IMR-90 (cell line): Measurements from ENCODE around the gene CD6. TPM values are rescaled to one million over a fixed set of nuclear protein-coding genes. Genes with fewer than 3 reads are reported as not detected.

Source experiments
- ATAC-seq: fragments of 200-7000 bp; cut with Tn5 transposase; 2 replicates; pipeline ENCODE4 v1.9.1; 2020; ENCODE audit warnings: low read depth, mild to moderate bottlenecking, moderate library complexity
- BruUV-seq: library from RNA; stranded (reverse); fragments of 400-500 nt; replicated peaks from 2 replicates; lab custom pipeline; 2021; lab: Mats Ljungman, UMichigan
- CTCF ChIA-PET: fragments of 300-600 bp; formaldehyde crosslinking; extraction: SDS; loops from one replicate; lab custom pipeline; 2021; ENCODE audit warnings: antibody characterized with exemption; lab: Yijun Ruan, JAX
- POLR2A ChIA-PET: fragments of 300-600 bp; sonication (Branson Sonifier 250); formaldehyde crosslinking; loops from one replicate; lab custom pipeline; 2022; ENCODE audit warnings: antibody characterized with exemption; ENCODE audit not compliant: unreplicated experiment; lab: Charles Lee
- DNase-seq: peaks from one replicate; pipeline ENCODE4 v3.0.0; 2013
- H2AFZ ChIP-seq: replicated peaks from 2 replicates; pipeline ENCODE3; 2013; ENCODE audit warnings: low read length, mild to moderate bottlenecking; ENCODE audit not compliant: poor library complexity
- H2AK5ac ChIP-seq: 2 replicates; pipeline ENCODE4 v1.6.1; 2013; ENCODE audit warnings: low read depth, low read length, inconsistent platforms
- H2AK9ac ChIP-seq: replicated peaks from 2 replicates; pipeline ENCODE3; 2013; ENCODE audit warnings: mild to moderate bottlenecking, low read depth, low read length, moderate library complexity; ENCODE audit not compliant: poor library complexity
- H2BK120ac ChIP-seq: 2 replicates; pipeline ENCODE4 v1.6.1; 2013; ENCODE audit warnings: low read depth, low read length, inconsistent platforms
- H2BK15ac ChIP-seq: 3 replicates; pipeline ENCODE4 v1.6.1; 2013; ENCODE audit warnings: low read depth, low read length, inconsistent platforms
- H2BK20ac ChIP-seq: 2 replicates; pipeline ENCODE4 v1.6.1; 2013; ENCODE audit warnings: low read depth, mild to moderate bottlenecking, inconsistent platforms, low read length, moderate library complexity
- H2BK5ac ChIP-seq: 2 replicates; pipeline ENCODE4 v1.6.1; 2013; ENCODE audit warnings: mild to moderate bottlenecking, low read depth, low read length, inconsistent platforms; ENCODE audit not compliant: poor library complexity, severe bottlenecking
- H3K14ac ChIP-seq: replicated peaks from 2 replicates; pipeline ENCODE4 v1.6.1; 2013; ENCODE audit warnings: low read depth, low read length, inconsistent platforms
- H3K18ac ChIP-seq: 2 replicates; pipeline ENCODE4 v1.6.1; 2013; ENCODE audit warnings: low read depth, low read length, control low read depth
- H3K23ac ChIP-seq: 2 replicates; pipeline ENCODE4 v1.6.1; 2013; ENCODE audit warnings: low read depth, low read length, inconsistent platforms
- H3K27ac ChIP-seq: 2 replicates; pipeline ENCODE4 v1.5.1; 2013; ENCODE audit warnings: mild to moderate bottlenecking, control low read depth, low read length; ENCODE audit not compliant: insufficient read depth
- H3K27me3 ChIP-seq: 2 replicates; pipeline ENCODE4 v1.6.1; 2013; ENCODE audit warnings: low read length; ENCODE audit not compliant: control insufficient read depth, insufficient read depth
- H3K36me3 ChIP-seq: 2 replicates; pipeline ENCODE4 v1.6.1; 2013; ENCODE audit warnings: low read length, mixed read lengths; ENCODE audit not compliant: control insufficient read depth, insufficient read depth
- H3K4ac ChIP-seq: 2 replicates; pipeline ENCODE4 v1.6.1; 2013; ENCODE audit warnings: low read depth, low read length, inconsistent platforms
- H3K4me1 ChIP-seq: 2 replicates; pipeline ENCODE4 v1.6.1; 2013; ENCODE audit warnings: low read length, mixed read lengths; ENCODE audit not compliant: control insufficient read depth, insufficient read depth
- H3K4me2 ChIP-seq: 2 replicates; pipeline ENCODE4 v1.6.1; 2013; ENCODE audit warnings: low read depth, mild to moderate bottlenecking, control low read depth, low read length, moderate library complexity
- H3K4me3 ChIP-seq: 2 replicates; pipeline ENCODE4 v1.5.1; 2013; ENCODE audit warnings: low read depth, mild to moderate bottlenecking, control low read depth, low read length, moderate library complexity; ENCODE audit not compliant: insufficient read depth
- H3K56ac ChIP-seq: 2 replicates; pipeline ENCODE4 v1.6.1; 2013; ENCODE audit warnings: low read length, inconsistent platforms; ENCODE audit not compliant: insufficient read depth; ENCODE audit errors: extremely low read depth
- H3K79me1 ChIP-seq, 2 experiments: 2 replicates each; pipeline ENCODE4 v1.6.1; 2013; ENCODE audit warnings: low read length in 2 of 2, inconsistent platforms in 1 of 2, low read depth in 1 of 2
- H3K9ac ChIP-seq: 2 replicates; pipeline ENCODE4 v1.6.1; 2013; ENCODE audit warnings: low read depth, low read length, control low read depth
- H3K9me1 ChIP-seq: 2 replicates; pipeline ENCODE4 v1.6.1; 2013; ENCODE audit warnings: low read length, inconsistent platforms; ENCODE audit not compliant: insufficient read depth
- H3K9me3 ChIP-seq: 2 replicates; pipeline ENCODE4 v1.6.1; 2013; ENCODE audit warnings: low read length; ENCODE audit not compliant: control insufficient read depth, insufficient read depth
- H4K20me1 ChIP-seq: 2 replicates; pipeline ENCODE4 v1.6.1; 2013; ENCODE audit warnings: low read length, inconsistent platforms; ENCODE audit not compliant: insufficient read depth
- H4K5ac ChIP-seq: 2 replicates; pipeline ENCODE4 v1.6.1; 2013; ENCODE audit warnings: mild to moderate bottlenecking, low read depth, low read length, control low read depth
- H4K8ac ChIP-seq, 2 experiments: 2 replicates each; pipeline ENCODE4 v1.6.1; 2013; ENCODE audit warnings: low read depth in 2 of 2, low read length in 2 of 2, control low read depth in 1 of 2, inconsistent platforms in 1 of 2
- H4K91ac ChIP-seq: 2 replicates; pipeline ENCODE4 v1.6.1; 2013; ENCODE audit warnings: low read depth, low read length, inconsistent platforms; ENCODE audit not compliant: insufficient read depth
- BHLHE40 ChIP-seq: fragments of 150-350 bp; IDR thresholded peaks from 2 replicates; pipeline ENCODE4 v1.6.1; 2016; ENCODE audit warnings: mild to moderate bottlenecking, low read depth, low read length
- MAZ ChIP-seq: IDR thresholded peaks from 2 replicates; pipeline ENCODE4 v1.6.1; 2012; ENCODE audit warnings: low read depth, mild to moderate bottlenecking, low read length, improper control_type of control experiment, moderate library complexity, borderline replicate concordance
- MXI1 ChIP-seq: IDR thresholded peaks from 2 replicates; pipeline ENCODE4 v1.6.1; 2012; ENCODE audit warnings: low read depth, mild to moderate bottlenecking, low read length, moderate library complexity, borderline replicate concordance
- RFX5 ChIP-seq: IDR thresholded peaks from 2 replicates; pipeline ENCODE4 v1.8.0; 2012; ENCODE audit warnings: low read depth, mild to moderate bottlenecking, low read length, moderate library complexity
- WGBS, 2 experiments: methylation state at CpG; one replicate each; pipeline versions ENCODE4 v1.1.5 to v1.1.7; 2013; ENCODE audit warnings: missing lambda C conversion rate in 2 of 2; ENCODE audit not compliant: insufficient read length in 1 of 2; ENCODE audit errors: extremely low coverage in 2 of 2; 5-methylcytosine and 5-hydroxymethylcytosine counted together
- dilution Hi-C: fragments of 300-500 bp; cut with HindIII; formaldehyde crosslinking; loops from one replicate; pipeline ENCODE4 v1.14.3; 2018; ENCODE audit warnings: low sequenced_read_pairs; ENCODE audit not compliant: unreplicated experiment
- in situ Hi-C: fragments of 300-500 bp; cut with MboI; formaldehyde crosslinking; loops from 3 replicates; pipeline ENCODE4 v1.14.3; 2019; ENCODE audit warnings: low sequenced_read_pairs, inconsistent platforms, mixed read lengths
- intact Hi-C: fragments of 100-400 bp; cut with micrococcal nuclease; formaldehyde crosslinking; loops from 2 replicates; pipeline ENCODE4 v1.10.0; 2022
- polyA plus RNA-seq, 3 experiments: library from polyadenylated mRNA; depleted of rRNA; stranded (reverse); fragments of >200 nt; gene quantifications; 2 replicates each; pipeline ENCODE4 v1.2.3, GENCODE V29; 2012; ENCODE audit warnings: low replicate concordance in 1 of 3
- total RNA-seq: library from RNA; depleted of rRNA; stranded (reverse); fragments of >200 nt; gene quantifications from 2 replicates; pipeline ENCODE4 v1.2.3, GENCODE V29; 2012

The CD6 gene
- total and polyA plus RNA-seq, 2 of the 4 experiments (the other 2 are of a cell fraction), result not detected

GRCh38 chr11:61037441-61038093 is 66.1 kb downstream of the CD6 start:
- H3K18ac ChIP-seq, result no peak overlapping the region
- no peak overlapping the region for H4K5ac ChIP-seq
- H4K20me1 ChIP-seq, result no peaks in the 10 kb centered on the region
- ChIA-PET CTCF (no interaction called here), POLR2A (no interaction called here)
- no peak overlapping the region for H3K23ac ChIP-seq
- H2BK15ac ChIP-seq, result no peak overlapping the region
- in situ Hi-C loops, result no loop called here
- H4K91ac ChIP-seq, result no peak overlapping the region
- no peaks in the 10 kb centered on the region for H3K9me1 ChIP-seq
- no CpG with 5 or more reads among the region's 5 CpGs for WGBS, 2 experiments
- DNase-seq (no peak), ATAC-seq (no peak)
- intact Hi-C loops, result no loop called here
- H3K4me1 ChIP-seq, result no peaks in the 10 kb centered on the region
- dilution Hi-C loops, result no loop called here
- no TSS peak for BruUV-seq
- peaks cover 23% of the 10 kb centered on the region for H3K27me3 ChIP-seq
- no peaks in the 10 kb centered on the region for H3K36me3 ChIP-seq
- TF ChIP-seq RFX5, result no peak
- TF ChIP-seq MXI1, result no peak
- TF ChIP-seq BHLHE40, result no peak
- no peak for TF ChIP-seq MAZ
- no peak overlapping the region for H3K4me2 ChIP-seq
- H2BK20ac ChIP-seq, result no peak overlapping the region
- H3K4me3 ChIP-seq, result no peak overlapping the region
- H2AFZ ChIP-seq, result no peak overlapping the region
- no peaks in the 10 kb centered on the region for H3K9me3 ChIP-seq
- H4K8ac ChIP-seq, result no peak overlapping the region
- H3K14ac ChIP-seq, result no peak overlapping the region
- no peak overlapping the region for H2AK5ac ChIP-seq
- H2BK5ac ChIP-seq, result no peak overlapping the region
- no peak overlapping the region for H3K9ac ChIP-seq
- H3K27ac ChIP-seq, result no peak overlapping the region
- H2AK9ac ChIP-seq, result no peak overlapping the region
- H3K4ac ChIP-seq, result no peak overlapping the region
- no peak overlapping the region for H3K56ac ChIP-seq
- H2BK120ac ChIP-seq, result no peak overlapping the region
- H3K79me1 ChIP-seq, result no peaks in the 10 kb centered on the region
